NCI-H524 treated with DMSO at 0.1 percent for 48 hours (cell line): ENCODE measurements around the gene MALRD1.

ENCODE experiments used
- DNase-seq: peaks from one replicate; lab custom pipeline; 2025; lab: John Stamatoyannopoulos, UW

MALRD1 gene

GRCh38 chr10:19653931-19654330, 605.3 kb downstream of the MALRD1 start:
- DNase-seq, result no peak

DNA sequence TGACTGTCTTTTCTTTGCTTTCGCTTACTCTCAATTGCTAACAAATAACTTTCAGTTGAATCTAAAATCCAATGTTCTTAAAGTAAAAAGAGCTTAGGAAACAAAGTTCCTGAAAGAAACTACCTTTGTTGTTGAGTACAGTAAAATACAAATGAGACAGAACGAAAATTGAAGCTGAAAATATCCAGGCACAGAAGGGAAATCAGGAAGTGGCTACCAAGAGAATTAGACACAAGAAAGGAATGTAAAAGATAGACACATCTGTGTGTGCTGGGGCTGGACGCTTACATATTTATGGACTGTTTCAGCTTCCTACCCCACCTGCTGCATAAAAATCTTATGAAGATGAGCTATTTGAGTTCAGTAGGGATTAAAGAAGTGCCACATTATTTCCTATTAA, 606.0 kb downstream of the MALRD1 start:
- no peak for DNase-seq

GRCh38 chr10:19656420-19657042, 607.9 kb downstream of the MALRD1 start:
- no peak for DNase-seq

DNA sequence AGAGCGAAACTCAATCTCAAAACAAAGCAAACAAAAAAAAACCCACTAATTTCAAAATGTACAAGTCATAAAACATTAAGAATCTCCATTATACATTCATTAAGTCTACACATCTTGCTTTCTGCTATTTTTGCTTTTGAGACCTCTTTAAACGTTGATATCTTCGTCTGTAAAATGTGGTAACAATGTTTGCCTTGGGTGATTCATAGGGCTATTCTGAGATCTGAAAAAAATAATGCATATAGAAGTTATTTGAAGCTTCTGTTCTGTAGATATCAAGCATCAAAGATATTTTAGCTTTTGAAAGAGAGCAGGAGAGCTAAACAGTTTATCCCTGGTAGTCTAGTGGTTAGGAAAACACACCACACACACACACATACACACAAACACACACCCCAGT, 609.5 kb downstream of the MALRD1 start:
- DNase-seq, result no peak

DNA sequence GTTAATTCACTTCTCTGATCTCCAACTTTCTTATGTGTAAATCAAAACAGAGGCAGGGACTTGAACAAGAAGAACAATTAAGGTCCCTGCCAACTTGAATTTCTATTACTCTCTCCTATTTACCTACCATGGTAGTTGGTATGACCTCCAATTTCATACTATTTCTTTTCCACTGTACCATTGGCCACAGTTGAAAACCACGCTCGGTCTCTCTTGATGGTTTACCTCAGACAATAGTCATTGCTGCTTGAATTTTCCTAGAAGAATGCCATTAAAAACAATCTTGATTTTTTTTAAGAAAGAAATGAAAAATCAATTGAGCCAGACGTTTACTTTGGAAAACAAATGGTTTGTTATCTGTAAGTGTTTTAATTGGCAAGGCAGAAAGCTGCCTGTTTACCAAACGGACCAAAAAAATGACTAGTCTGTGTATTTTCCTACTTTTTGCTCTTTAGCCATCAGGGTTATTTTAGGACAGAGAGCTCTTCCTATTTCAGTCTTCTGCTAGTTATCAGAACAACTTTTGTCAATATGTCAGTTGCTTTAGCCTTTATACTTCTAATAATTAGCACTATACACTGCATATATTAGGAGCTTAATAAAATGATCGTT, 610.1 kb downstream of the MALRD1 start:
- DNase-seq, result no peak

- DNase-seq, result no peak
Observed at GRCh38 chr10:19659920-19660655, 611.5 kb downstream of the MALRD1 start.

DNA sequence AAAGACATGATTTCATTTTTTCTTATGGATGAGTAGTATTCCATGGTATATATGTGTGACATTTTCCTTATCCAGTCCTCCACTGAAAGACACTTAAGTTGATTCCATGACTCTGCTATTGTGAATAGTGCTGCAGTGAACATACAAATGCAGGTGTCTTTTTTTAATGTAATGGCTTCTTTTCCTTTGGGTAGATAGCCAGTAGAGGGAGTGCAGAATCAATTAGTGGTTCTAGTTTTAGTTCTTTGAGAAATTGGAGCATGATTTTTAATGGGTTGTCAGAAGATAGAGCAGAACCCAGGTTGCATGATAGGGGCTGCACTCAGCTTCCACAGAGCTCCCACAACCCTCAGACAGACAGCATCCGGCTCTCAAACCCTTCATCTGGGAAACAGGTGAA, 614.7 kb downstream of the MALRD1 start:
- no peak for DNase-seq

DNA sequence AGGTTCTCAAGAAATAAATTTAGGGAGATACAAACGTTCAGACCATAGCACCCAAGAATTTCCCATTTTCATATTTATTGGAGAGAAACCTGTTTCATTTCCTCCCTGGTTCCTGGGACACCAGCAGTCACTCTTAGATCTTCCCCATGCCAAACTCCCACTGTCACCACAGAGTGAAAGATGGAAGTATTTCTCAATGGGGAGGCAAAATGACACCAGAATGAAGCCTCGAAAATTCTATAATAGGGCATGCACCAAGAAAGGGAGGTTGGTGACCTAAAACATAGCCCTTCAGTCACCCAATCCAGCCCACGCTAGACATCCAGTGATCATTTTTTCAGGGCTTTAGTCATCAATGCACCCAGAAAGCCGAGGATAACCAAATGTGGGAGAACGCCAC, 619.5 kb downstream of the MALRD1 start:
- no peak for DNase-seq

GRCh38 chr10:19676063-19676462, 627.5 kb downstream of the MALRD1 start:
- no peak for DNase-seq

DNA sequence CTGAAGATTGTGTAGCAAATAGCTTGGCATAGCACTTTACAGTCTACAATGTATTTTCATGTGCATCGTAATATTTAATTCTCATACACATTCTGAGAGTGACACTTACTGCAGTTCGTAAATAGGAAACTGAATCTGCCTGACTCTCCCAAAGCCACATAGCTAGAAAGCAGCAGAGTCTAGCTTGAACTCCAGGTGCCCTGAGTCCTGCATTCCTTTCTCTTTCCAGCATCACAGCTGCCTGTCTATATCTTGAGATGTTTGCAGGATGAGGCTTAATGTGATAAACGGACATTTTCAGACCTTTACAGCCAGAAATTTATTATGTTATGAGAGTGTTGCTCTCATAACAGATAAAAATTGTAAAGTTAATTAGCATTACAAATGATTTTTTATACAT, 634.8 kb downstream of the MALRD1 start:
- no peak for DNase-seq

DNA sequence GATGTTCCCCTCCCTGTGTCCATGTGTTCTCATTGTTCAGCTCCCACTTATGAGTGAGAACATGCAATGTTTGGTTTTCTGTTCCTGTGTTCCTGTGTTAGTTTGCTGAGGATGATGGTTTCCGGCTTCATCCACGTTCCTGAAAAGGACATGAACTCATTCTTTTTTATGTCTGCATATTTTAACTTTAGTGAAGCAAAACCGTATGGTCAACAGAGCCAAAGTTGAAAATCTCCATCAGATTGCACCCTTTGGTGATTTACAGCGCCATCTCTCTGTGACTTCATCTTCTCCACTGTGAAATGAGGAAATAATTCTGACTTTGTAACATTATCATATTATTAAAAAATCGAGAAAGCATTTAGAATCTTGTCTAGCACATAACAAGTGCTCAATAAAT, 635.4 kb downstream of the MALRD1 start:
- DNase-seq, result no peak

DNA sequence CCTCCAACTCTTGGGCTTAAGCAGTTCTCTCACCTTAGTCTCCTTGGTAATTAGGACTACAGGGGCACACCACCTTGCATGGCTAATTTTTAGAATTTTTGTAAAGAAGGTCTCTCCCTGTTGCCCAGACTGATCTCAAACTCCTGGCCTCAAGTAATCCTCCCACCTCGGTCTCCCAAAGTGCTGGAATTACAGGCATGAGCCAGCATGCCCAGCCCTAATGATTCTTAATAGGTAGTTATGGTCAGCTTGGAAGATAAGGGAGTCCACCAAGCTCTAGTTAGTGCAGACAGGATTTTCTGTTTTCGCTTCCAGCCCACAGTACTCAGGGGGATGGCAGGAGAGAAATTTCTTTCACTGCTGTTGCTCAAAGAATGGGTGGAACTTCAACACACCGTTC, 639.7 kb downstream of the MALRD1 start:
- no peak for DNase-seq

GRCh38 chr10:19689231-19689630, 640.6 kb downstream of the MALRD1 start:
- no peak for DNase-seq

DNA sequence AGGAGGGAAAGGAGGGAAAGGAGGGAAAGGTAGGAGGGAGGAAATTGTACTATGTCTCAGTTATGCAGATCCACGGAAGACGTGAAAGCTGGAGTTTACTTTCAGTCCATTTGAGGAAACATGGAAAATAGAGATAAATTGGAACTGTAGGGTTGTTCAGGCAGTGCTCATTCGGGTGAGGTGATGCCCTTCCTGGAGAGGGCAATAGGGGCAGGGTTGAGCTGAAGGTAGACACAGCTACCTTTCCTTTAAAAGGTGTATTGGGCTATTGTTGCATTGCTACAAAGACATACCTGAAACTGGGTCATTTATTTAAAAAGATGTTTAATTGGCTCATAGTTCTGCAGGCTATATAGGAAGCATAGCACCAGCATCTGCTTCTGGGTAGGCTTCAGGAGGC, 650.7 kb downstream of the MALRD1 start:
- DNase-seq, result no peak

GRCh38 chr10:19701427-19702052, 652.9 kb downstream of the MALRD1 start:
- DNase-seq, result no peak

GRCh38 chr10:19702215-19702614, 653.6 kb downstream of the MALRD1 start:
- DNase-seq, result no peak

- no peak for DNase-seq
Observed at GRCh38 chr10:19704544-19704943, 655.9 kb downstream of the MALRD1 start.

- no peak for DNase-seq
Observed at GRCh38 chr10:19705250-19705649, 656.6 kb downstream of the MALRD1 start.

DNA sequence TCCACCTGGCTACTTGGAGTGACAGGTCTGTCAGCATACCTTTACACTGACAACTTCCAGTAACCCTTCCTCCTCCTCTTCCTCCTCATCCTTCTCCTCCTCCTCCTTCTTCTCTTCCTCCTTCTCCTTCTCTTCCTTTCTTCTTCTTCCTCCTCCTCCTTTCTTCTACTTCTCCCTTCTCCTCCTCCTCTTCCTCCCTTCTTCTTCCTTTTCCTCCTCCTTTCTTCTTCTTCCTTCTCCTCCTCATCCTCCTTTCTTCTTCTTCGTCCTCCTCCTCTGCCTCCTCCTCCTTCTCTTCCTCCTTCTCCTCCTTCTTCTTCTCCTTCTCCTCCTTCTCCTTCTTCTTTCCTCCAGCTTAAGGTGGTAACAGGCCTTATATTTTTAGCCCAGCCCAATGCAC, 658.3 kb downstream of the MALRD1 start:
- no peak for DNase-seq

DNA sequence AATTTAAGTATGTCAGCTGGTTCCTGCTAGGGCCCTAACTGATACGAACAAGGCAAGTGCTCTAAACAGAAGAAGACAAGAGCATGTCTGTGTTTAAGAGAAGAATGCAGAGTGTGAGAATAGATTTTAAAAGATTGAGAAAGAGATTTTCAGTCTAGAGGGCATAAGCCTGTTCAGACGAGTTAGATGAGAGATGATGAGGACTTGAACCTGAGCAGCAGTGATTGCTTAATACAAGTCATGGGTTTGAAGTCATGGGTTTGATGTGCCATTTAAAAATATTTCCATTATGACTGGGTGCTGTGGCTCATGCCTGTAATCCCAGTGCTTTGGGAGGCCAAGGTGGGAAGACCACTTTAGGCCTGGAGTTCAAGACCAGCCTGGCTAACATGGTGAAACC, 658.8 kb downstream of the MALRD1 start:
- no peak for DNase-seq

DNA sequence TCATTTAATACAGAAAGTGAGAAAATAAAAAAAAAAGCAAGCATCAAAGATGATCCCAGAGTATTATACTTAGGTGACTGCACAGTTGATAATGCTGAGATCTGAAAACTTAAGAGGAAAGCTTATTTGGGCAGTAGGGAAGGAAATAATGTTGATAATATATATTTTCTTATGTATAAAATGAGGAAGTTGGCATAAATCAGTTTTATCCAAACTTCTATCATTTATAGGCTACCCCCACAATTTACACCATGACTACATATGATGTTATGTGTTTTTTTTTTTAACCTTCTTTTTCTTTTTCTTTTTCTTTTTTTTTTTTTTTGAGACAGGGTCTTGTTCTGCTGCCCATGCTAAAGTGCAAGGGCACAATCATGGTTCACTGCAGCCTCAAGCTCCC, 659.4 kb downstream of the MALRD1 start:
- no peak for DNase-seq

- no peak for DNase-seq
Observed at GRCh38 chr10:19710600-19710999, 662.0 kb downstream of the MALRD1 start.

DNA sequence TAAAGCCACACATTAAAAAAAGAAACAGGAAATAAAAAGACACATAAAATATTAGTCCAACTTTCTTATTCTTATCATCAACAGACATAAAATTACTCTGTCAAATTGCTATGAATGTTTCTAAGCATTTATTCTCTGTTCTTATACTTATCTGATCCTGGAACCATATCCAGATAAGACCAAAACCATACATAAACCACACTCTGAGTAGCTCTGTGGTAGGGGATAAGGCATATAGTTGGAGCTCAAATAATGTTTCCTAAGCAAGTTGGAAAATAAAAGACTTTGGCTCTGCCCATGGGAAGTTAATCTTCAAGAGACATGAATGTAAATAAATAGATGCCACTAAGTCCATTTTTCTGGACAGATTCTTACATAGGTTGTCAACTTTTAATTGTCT, 664.6 kb downstream of the MALRD1 start:
- no peak for DNase-seq
